Activated T-cell treated with anti-CD3 and anti-CD28 coated beads, Interleukin-2, amount 50 U/mL, for 1 hour (primary cell): ENCODE results near the gene UBL4A.
"Not testable (repeated sequence)": the region's sequence is repeated elsewhere in the genome, so short reads cannot be mapped to it uniquely, and the experiment has no call there.

Experiments
- DNase-seq: peaks from one replicate; pipeline ENCODE4 v3.0.0-alpha.2; 2020

Gene UBL4A

GRCh38 chrX:154507673-154508383 lies 21.4 kb upstream of the UBL4A start:
- DNase-seq = no peak

DNA sequence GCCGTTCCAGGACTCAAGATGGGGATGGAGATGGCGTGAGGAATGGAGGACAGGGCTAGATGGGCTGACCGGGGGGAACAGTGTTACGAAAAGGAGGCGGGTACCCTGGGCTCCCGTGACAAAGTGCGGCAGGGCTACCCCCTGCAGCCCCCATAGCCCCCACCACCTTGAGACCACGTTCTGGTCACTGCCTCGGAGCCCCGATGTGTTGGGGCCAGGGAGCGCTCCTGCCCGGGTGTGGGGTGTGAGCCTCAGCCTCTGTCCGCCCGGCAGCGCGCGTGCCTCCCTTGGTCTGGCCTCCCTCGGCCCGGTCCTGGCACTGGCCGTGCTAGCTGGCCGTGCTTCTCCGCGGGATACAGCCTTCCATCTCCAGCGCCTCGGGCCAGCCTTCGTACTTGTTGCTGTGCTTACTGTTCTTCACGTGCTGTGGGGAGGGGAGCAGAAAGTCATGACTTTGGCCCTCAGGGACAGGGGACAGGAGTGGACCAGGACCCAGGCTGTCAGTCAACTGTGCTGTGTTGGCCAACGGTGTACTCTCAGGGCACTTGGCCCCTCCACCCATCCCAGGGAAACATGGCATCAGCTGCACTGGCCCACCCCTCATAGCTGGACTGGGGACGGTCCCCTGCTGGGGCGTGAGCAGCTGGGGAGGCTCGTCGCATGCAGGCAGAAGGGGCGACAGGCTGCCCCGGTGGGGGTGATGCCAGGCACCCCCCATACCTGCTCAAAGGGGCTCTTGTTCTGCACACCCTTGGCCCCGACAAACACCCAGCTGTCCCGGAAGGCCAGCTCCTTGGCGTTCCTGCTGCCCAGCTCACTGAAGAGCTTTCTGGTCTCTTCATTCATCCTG lies 20.3 kb upstream of the UBL4A start:
- DNase-seq = no peak

GRCh38 chrX:154505734-154506133 lies 19.3 kb upstream of the UBL4A start:
- DNase-seq = no peak

- no peak for DNase-seq
Measured at GRCh38 chrX:154502989-154503388, 16.6 kb upstream of the UBL4A start.

DNA sequence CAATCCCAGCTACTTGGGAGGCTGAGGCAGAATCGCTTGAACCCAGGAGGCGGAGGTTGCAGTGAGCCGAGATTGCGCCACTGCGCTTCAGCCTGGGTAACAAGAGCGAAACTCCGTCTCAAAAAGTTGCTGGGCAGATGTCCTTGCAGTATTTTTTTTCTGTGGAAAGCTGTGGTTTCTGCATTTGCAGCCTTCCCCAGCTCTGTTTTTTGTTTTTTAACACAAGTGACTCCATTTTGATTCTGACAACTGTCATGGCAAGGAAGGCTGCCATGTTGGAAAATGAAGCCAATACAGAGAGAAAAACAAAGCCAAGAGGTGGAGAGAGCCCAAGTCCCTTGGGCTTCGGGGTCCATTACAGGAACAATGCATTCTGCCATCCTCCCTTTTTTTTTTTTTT lies 15.7 kb upstream of the UBL4A start:
- no peak for DNase-seq

DNA sequence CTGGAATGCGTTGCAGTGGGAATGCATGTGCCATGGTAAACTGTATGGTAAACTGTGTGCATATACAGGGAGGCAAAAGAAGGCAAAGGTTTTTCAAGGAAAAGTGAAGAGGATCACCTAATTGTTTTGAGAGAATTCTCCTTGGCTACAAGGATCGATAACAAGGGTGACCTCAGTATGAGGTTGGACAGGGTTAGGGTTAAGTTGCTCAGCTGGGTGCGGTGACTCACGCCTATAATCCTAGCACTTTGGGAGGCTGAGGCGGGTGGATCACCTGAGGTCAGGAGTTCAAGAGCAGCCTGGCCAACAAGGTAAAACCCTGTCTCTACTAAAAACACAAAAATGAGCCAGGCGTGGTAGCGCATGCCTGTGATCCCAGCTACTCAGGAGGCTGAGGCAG lies 15.0 kb upstream of the UBL4A start:
- not testable (repeated sequence) for DNase-seq

DNA sequence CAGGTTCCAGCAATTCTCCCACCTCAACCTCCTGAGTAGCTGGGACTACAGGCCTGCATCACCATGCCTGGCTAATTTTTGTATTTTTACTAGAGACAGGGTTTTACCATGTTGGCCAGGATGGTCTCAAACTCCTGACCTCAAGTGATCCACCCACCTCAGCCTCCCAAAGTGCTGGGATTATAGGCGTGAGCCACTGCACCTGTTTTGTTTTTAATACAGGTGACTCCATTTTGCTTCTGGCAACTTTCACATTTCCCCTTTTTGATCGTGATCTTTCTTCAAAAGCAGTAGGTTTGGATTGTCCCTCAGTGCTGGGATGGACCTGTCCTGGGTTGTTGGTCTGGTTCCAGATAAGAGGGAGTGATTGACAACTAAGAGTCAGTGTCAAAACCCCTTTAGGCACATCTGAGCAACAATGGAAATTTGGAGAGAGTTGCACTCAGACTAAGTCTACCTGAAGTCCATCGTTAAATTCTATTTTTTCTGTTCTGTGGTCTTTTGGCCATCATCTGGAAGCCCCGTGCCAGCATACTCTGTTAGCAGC lies 10.2 kb upstream of the UBL4A start:
- DNase-seq = not testable (repeated sequence)

DNA sequence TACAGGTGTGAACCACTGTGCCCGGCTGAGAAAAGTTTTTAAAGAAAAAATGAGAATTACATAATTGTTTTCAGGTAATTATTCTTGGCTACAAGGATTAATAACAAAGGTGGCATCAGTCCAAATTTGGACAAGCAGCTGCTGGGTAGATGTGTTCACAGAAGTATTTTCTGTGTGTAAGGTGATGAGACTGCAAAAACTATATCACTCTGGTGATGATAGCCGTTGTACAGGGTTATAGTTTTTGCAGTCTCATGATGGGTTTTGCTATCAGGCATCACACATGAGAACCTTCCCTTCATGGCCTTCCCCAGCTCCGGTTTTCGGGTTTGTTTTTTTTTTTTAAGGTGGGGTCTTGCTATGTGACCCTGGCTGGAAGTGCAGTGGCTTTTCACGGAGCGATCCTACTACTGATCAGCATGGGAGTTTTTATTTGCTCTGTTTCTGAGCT lies 9.1 kb upstream of the UBL4A start:
- no peak for DNase-seq

GRCh38 chrX:154494715-154495114 lies 8.3 kb upstream of the UBL4A start:
- DNase-seq = no peak

GRCh38 chrX:154490414-154491083 lies 4.1 kb upstream of the UBL4A start, which contains the start of gene SLC10A3:
TSS of gene SLC10A3 (minus strand) at chrX:154490629. CDS start at chrX:154488940, 1,689 bp downstream.
- DNase-seq = peak; percentile 87

DNA sequence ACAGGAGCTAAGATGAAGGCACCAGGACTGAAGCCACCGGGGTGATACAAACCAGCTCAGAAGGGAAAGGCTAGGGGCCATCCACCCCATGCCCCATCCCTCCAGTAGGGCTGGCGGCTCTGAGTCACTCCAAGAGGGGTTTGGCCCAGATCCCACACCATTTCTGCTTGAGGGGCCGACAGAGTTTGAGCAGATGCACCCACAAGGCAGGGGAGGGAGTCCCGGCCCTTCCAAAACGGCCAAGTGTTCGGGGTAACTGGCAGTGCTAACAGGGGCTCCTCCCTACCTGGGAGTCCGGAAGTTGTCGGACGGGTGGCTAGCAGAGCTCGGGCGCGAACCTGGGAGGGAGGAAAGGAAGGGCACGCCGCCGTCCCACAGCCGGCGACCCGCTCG lies 3.6 kb upstream of the UBL4A start:
- DNase-seq = peak; percentile 36

DNA sequence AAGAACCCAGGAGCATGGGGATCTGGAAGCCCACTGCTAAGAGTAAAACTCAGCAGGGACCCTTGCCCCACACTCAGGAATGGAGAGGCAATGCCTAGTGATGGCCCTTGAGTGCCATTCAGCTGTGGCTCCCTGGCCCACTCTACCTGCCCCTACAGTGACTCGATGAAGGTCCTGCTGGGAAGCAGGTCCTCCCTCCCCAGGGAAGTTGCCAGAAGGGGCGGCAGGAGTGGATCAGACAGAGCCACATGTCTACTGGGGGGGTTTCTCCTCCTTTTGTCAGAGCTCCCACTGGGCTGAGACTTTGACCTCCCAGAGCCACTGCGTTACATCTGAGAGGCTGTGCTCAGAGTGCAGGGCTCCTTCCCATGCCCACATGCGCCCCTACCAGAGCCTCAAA lies 2.8 kb upstream of the UBL4A start:
- DNase-seq = no peak

GRCh38 chrX:154488336-154489075 lies 2.1 kb upstream of the UBL4A start:
- DNase-seq = no peak

- DNase-seq = no peak
Measured at GRCh38 chrX:154487518-154488290, 1.3 kb upstream of the UBL4A start.

GRCh38 chrX:154486052-154486395 lies 391 bp downstream of the UBL4A start:
- peak; percentile 53 for DNase-seq

GRCh38 chrX:154485150-154486051 lies 1.0 kb downstream of the UBL4A start:
- DNase-seq = no peak

DNA sequence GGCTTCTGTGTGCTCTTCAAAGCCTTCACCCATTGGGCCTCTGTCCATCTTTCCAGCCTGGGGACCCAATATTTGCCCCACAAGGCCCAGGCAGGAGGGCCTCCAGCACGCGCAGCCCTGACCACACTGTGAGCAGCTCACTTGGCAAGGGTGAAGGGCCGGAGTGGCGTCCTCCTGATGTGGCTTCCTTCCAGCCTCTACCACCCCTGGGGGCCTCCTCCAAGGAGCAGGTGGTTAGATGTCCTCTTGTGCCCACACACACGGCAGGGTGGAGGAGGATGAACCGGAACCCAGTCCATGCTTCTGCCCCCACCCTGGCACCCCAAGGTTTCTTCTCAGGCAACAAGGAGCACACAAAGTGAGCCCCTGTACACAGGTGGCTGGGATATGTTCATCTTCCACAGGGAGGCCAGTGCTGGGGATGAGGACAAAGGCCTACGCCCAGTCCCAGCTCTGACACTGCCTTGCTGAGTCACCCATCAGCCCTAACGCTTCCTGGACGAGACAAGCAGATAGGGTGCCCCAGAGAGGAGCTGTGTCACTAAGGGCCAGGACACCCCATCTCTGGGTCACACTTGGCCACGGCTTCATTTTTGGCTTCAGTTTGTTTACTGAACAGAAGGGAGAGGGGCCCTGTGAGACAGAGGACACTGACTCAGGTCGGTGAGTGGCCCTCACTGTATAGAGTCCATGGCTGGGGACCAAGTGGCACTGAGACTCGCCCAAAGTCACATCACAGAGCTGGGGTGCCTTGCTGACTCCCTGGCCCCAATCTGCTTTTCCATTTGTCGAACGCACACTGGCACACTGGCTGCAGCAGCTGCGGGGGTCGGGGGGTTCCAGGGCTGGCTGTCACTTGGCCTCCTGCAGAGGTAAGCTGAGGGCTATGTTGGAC lies 1.9 kb downstream of the UBL4A start:
- DNase-seq = no peak

DNA sequence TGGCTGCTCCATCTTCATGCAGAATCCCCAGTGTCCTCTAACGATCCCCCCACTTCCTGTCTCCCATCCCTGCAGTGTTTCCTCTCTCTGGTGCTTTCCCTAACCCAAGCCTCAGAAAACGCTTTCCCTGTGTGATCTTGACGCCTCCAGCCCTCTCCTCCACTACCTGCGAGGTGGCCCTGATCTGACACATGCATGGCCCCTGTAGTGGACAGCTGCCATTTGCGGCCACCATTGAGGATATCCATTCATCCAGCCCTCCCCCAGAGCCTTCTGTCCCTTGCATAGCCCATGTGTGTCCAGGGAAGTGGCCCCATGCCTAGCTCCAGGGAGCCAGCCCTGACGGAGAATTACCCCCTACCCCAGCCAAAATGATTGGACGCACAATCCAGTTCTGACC lies 3.1 kb downstream of the UBL4A start:
- no peak for DNase-seq

DNA sequence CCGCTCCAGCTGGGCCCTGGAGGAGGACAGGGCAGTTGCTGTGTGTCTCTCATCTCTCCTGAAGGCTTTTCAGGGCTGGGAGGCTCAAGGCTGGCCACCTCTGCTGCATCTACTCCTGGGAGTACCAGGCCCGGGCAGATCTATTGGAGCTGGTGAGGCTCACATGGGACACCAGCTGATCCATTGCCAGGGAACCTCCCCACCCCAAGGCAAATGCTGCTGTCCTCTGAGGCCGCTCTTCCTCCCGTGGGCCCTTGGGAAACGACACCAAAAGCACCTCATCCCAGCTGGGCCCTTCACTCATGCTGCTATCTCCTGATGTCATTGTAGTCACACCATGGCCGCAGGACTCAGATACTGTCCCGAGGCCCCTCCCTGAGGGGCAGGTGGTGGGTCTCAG lies 3.6 kb downstream of the UBL4A start:
- no peak for DNase-seq
